ENCODE results near the gene IVD. TPM values are rescaled to one million over a fixed set of nuclear protein-coding genes. Genes with fewer than 3 reads are reported as not detected.

The IVD gene
- total RNA-seq, 1 experiment from 2014 or later = 58.9 TPM

DNA sequence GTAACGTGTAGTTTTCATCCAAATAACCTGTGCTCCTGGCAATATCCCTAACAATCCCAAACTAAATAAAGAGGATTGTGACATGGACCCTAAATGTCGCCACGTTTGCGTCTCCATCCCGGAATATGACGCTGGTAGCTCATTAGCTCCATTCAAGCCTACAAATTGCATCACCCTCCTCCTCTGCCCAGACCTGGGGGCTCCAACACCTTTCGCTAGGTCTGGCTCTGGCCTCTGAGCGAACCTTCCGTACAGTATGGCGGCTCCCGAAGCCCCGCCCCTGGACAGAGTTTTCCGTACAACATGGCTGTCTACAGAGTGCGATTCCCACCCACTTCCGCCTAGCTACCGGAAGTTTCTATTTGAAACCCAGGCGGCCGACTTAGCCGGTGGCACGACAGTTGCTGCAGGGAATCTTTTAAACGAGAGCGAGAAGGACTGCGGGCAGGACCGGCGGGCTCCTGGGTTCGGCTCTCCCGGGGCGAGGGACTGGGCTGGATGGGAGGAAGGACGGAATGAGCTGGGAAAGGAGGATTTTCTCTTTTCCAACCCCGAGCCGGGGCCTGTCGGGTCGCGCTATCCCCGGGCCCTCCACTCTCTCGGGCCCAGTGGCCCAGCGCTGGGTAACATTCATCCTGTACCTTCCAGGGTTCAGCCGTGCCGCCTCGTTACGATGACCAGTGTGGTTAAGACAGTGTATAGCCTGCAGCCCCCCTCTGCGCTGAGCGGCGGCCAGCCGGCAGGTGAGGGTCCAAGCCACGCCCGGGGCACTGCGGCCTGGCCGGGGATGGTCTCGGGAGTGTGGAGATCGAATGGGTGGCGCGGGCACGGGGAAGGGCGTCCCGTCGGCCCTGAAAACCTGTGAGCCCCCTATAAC lies 22.8 kb upstream of the IVD start, which contains the start of gene KNSTRN:
Gene KNSTRN (plus strand): TSS at position 142 of the 877 bp plus-strand sequence. CDS start 115 bp downstream, at position 257.
- no peaks in the 10 kb centered on the region for H3K9me3 ChIP-seq (ENCODE audit: low read length)
- ChIA-PET CTCF (no interaction called here), POLR2A (ENCODE audit: unreplicated experiment) (interaction anchor here (0.5 to 1.0 kb wide), 3 partner anchors 23 to 283 kb away, joined by 3 to 12 read pairs (median 4); partner anchors contain the start of gene IVD)
- no peak for TF ChIP-seq EZH2phosphoT487 (IDR thresholded peaks at IDR 0.05; ENCODE audit: borderline replicate concordance, low read length)
- TF ChIP-seq, protein P1, sequence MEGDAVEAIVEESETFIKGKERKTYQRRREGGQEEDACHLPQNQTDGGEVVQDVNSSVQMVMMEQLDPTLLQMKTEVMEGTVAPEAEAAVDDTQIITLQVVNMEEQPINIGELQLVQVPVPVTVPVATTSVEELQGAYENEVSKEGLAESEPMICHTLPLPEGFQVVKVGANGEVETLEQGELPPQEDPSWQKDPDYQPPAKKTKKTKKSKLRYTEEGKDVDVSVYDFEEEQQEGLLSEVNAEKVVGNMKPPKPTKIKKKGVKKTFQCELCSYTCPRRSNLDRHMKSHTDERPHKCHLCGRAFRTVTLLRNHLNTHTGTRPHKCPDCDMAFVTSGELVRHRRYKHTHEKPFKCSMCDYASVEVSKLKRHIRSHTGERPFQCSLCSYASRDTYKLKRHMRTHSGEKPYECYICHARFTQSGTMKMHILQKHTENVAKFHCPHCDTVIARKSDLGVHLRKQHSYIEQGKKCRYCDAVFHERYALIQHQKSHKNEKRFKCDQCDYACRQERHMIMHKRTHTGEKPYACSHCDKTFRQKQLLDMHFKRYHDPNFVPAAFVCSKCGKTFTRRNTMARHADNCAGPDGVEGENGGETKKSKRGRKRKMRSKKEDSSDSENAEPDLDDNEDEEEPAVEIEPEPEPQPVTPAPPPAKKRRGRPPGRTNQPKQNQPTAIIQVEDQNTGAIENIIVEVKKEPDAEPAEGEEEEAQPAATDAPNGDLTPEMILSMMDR (conservative IDR thresholded peaks at IDR 0.05; ENCODE audit: low read depth, low read length) = no peak
- no peak for TF ChIP-seq EZH2 (IDR thresholded peaks at IDR 0.05; ENCODE audit: low read length, unreplicated experiment)
- intact Hi-C loops (cut with micrococcal nuclease) = loop anchor here (1.0 kb wide), 2 partner anchors 22 to 37 kb away; partner anchors contain the start of gene IVD
- peak within 1 kb of the TSS; percentile 19 for H3K27ac ChIP-seq (ENCODE audit: low read length)
- peak within 1 kb of the TSS; percentile 93 for H3K4me2 ChIP-seq (ENCODE audit: low read length)
- H3K9ac ChIP-seq (ENCODE audit: low read length) = peak within 1 kb of the TSS; percentile 89
- BruUV-seq (replicated peaks) = TSS peak; percentile 73
- peak; percentile 96 for DNase-seq
- H4K20me1 ChIP-seq (ENCODE audit: low read length) = no peaks in the 10 kb centered on the region
- H3K4me1 ChIP-seq (ENCODE audit: insufficient read depth, low read length) = peaks cover 35% of the 10 kb centered on the region
- peak within 1 kb of the TSS; percentile 91 for H3K4me3 ChIP-seq (ENCODE audit: low read length)
- no peaks in the 10 kb centered on the region for H3K27me3 ChIP-seq (ENCODE audit: low read length)
- peaks cover 30% of the 10 kb centered on the region for H3K36me3 ChIP-seq (ENCODE audit: low read depth, low read length)
- H3F3A ChIP-seq (ENCODE audit: low read length, unreplicated experiment) = no peaks in the 10 kb centered on the region
- peak within 1 kb of the TSS; percentile 90 for H2AFZ ChIP-seq (ENCODE audit: low read length)
- peak; percentile 75 for ATAC-seq
- no peaks in the 10 kb centered on the region for H3K9me2 ChIP-seq (replicated peaks; ENCODE audit: low read length)
- H3K79me2 ChIP-seq (ENCODE audit: low read length) = peaks cover 39% of the 10 kb centered on the region

DNA sequence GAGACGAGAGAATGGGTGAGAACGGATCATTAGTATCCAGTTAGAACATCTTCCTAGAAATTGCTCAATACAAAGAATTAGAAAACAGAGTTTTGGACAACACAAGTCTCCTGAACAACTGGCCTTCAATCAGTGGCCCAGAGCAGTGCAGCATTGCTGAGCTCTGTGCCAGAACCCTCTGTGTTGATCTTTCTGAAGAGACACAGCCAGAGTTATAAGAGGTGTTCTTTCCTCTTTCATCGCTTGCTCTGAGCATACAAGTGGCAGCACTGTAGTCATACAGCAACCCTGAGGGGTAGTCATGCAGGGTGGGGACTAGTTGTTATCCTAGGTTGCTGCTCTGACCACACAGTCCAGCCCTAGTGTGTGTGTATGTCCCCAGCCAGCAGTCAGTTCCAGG lies 19.1 kb upstream of the IVD start:
- no peaks in the 10 kb centered on the region for H4K20me1 ChIP-seq (ENCODE audit: low read length)
- no peak overlapping the region for H3K27ac ChIP-seq (ENCODE audit: low read length)
- DNase-seq = no peak
- H3K79me2 ChIP-seq (ENCODE audit: low read length) = peaks cover 39% of the 10 kb centered on the region
- no peak overlapping the region for H2AFZ ChIP-seq (ENCODE audit: low read length)
- no peak overlapping the region for H3K9ac ChIP-seq (ENCODE audit: low read length)
- no peak for TF ChIP-seq EZH2phosphoT487 (IDR thresholded peaks at IDR 0.05; ENCODE audit: borderline replicate concordance, low read length)
- TF ChIP-seq, protein P1 (conservative IDR thresholded peaks at IDR 0.05; ENCODE audit: low read depth, low read length) = no peak
- peaks cover 57% of the 10 kb centered on the region for H3K36me3 ChIP-seq (ENCODE audit: low read depth, low read length)
- H3K4me2 ChIP-seq (ENCODE audit: low read length) = no peak overlapping the region
- no peaks in the 10 kb centered on the region for H3F3A ChIP-seq (ENCODE audit: low read length, unreplicated experiment)
- CTCF ChIA-PET = no interaction called here
- intact Hi-C loops (cut with micrococcal nuclease) = no loop called here
- H3K27me3 ChIP-seq (ENCODE audit: low read length) = no peaks in the 10 kb centered on the region
- no peaks in the 10 kb centered on the region for H3K9me2 ChIP-seq (replicated peaks; ENCODE audit: low read length)
- no peak for ATAC-seq
- no TSS peak for BruUV-seq (replicated peaks)
- POLR2A ChIA-PET (ENCODE audit: unreplicated experiment) = no interaction called here
- peaks cover 19% of the 10 kb centered on the region for H3K4me1 ChIP-seq (ENCODE audit: insufficient read depth, low read length)
- H3K4me3 ChIP-seq (ENCODE audit: low read length) = no peak overlapping the region
- H3K9me3 ChIP-seq (ENCODE audit: low read length) = no peaks in the 10 kb centered on the region

All from PC-3 (cell line).